Cardiac muscle cell (in vitro differentiated cells and primary cell): ENCODE data around the gene DCK. TPM values are rescaled to one million over a fixed set of nuclear protein-coding genes. Genes with fewer than 3 reads are reported as not detected.

Source experiments
- DNase-seq, 2 donors: peaks; one replicate each; pipeline versions ENCODE4 v3.0.0 to v3.0.0-alpha.2; 2010 to 2017; ENCODE audit warnings: low read depth in 1 of 2, low spot score in 1 of 2
- H3K27ac ChIP-seq: fragments of 200-600 bp; sonication (generic); 2 replicates; pipeline ENCODE4 v1.5.1; 2016
- H3K27me3 ChIP-seq: fragments of 200-600 bp; sonication (generic); 2 replicates; pipeline ENCODE4 v1.6.0; 2016; ENCODE audit warnings: control low read depth
- H3K36me3 ChIP-seq: fragments of 200-600 bp; sonication (generic); 2 replicates; pipeline ENCODE4 v1.5.1; 2016; ENCODE audit warnings: control low read depth
- H3K4me1 ChIP-seq: fragments of 200-600 bp; sonication (generic); 2 replicates; pipeline ENCODE4 v1.8.1; 2017; ENCODE audit warnings: low read depth, mild to moderate bottlenecking, mixed run types
- H3K4me3 ChIP-seq: fragments of 200-600 bp; sonication (generic); 2 replicates; pipeline ENCODE4 v1.5.1; 2016; ENCODE audit warnings: mild to moderate bottlenecking
- H3K9me3 ChIP-seq: fragments of 200-600 bp; sonication (generic); 2 replicates; pipeline ENCODE4 v1.5.1; 2017; ENCODE audit warnings: low read depth, mild to moderate bottlenecking, control low read depth
- CTCF ChIP-seq: IDR thresholded peaks from 2 replicates; pipeline ENCODE4 v1.5.1; 2012; ENCODE audit warnings: low read depth, mild to moderate bottlenecking, low read length
- polyA plus RNA-seq: library from polyadenylated mRNA; unstranded; fragments of >200 nt; fragmentation: Nextera tagmentation; extraction: Ambion mirVana; gene quantifications from 2 replicates; pipeline ENCODE4 v1.2.1, GENCODE V29; 2016
- total RNA-seq: library from RNA; depleted of rRNA; stranded (reverse); fragments of >200 nt; gene quantifications from 2 replicates; pipeline ENCODE4 v1.2.3, GENCODE V29; 2016

DCK gene
- 9.0 and 10.1 TPM in 2 replicates for total RNA-seq
- polyA plus RNA-seq, result 13.1 and 15.5 TPM in 2 replicates

GRCh38 chr4:70993181-70994068, at the start of gene DCK:
TSS of gene DCK (plus strand) at chr4:70993649. CDS start at chr4:70993836, 187 bp downstream.
- H3K27ac ChIP-seq, result peak within 1 kb of the TSS; percentile 78
- no peaks in the 10 kb centered on the region for H3K9me3 ChIP-seq
- H3K27me3 ChIP-seq, result no peaks in the 10 kb centered on the region
- no peaks in the 10 kb centered on the region for H3K4me1 ChIP-seq
- no peaks in the 10 kb centered on the region for H3K36me3 ChIP-seq
- TF ChIP-seq CTCF, result no peak
- peak; percentile 93 to 96 for DNase-seq
- peak within 1 kb of the TSS; percentile 56 for H3K4me3 ChIP-seq

GRCh38 chr4:70945046-70945445, 48.4 kb upstream of the DCK start:
- H3K4me3 ChIP-seq, result no peak overlapping the region
- H3K36me3 ChIP-seq, result peaks cover 2% of the 10 kb centered on the region
- no peaks in the 10 kb centered on the region for H3K4me1 ChIP-seq
- no peak for TF ChIP-seq CTCF
- no peaks in the 10 kb centered on the region for H3K9me3 ChIP-seq
- no peak overlapping the region for H3K27ac ChIP-seq
- no peak for DNase-seq
- H3K27me3 ChIP-seq, result no peaks in the 10 kb centered on the region

GRCh38 chr4:70945452-70946055, 47.9 kb upstream of the DCK start:
- TF ChIP-seq CTCF, result no peak
- DNase-seq, result no peak
- H3K27me3 ChIP-seq, result no peaks in the 10 kb centered on the region

GRCh38 chr4:70946939-70947338, 46.5 kb upstream of the DCK start:
- Histone ChIP-seq H3K27ac (no peak overlapping the region), H3K27me3 (no peaks in the 10 kb centered on the region), H3K4me1 (no peaks in the 10 kb centered on the region), H3K9me3 (no peaks in the 10 kb centered on the region), H3K36me3 (peaks cover 2% of the 10 kb centered on the region), H3K4me3 (no peak overlapping the region)
- no peak for DNase-seq
- no peak for TF ChIP-seq CTCF

More at GRCh38 chr4:70945452-70946055, 47.9 kb upstream of the DCK start:
- Histone ChIP-seq H3K4me3 (no peak overlapping the region), H3K9me3 (no peaks in the 10 kb centered on the region), H3K4me1 (no peaks in the 10 kb centered on the region), H3K27ac (no peak overlapping the region), H3K36me3 (peaks cover 2% of the 10 kb centered on the region)

GRCh38 chr4:70948665-70949260, 44.7 kb upstream of the DCK start:
- TF ChIP-seq CTCF, result no peak
- no peak overlapping the region for H3K27ac ChIP-seq
- DNase-seq, result no peak
- H3K4me1 ChIP-seq, result no peaks in the 10 kb centered on the region
- H3K36me3 ChIP-seq, result no peaks in the 10 kb centered on the region
- H3K27me3 ChIP-seq, result no peaks in the 10 kb centered on the region
- no peak overlapping the region for H3K4me3 ChIP-seq
- no peaks in the 10 kb centered on the region for H3K9me3 ChIP-seq
